ENCODE data around the gene YWHAH. TPM values are rescaled to one million over a fixed set of nuclear protein-coding genes. Genes with fewer than 3 reads are reported as not detected.

Gene YWHAH
- total RNA-seq, 1 donor from 2014 or later, result 250 TPM

DNA sequence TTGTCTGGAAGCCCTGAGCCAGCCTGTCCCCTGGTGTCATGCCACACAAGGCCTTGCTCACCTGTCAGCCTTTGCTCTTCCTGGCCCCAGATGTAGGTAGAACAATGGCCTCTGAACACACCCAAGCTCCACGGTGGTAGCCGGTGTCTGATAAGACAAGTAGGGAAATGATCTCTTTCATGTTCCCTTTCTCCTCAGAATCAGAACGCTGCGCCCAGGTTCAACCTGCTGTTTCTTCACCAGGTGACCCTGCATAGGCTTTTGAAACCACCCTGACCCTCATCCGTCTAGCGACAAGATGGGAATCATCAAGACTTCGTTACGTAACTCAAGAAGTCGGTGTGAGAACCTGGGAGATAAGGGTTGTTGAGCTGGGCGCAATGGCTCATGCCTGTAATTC is 28.7 kb upstream of the YWHAH start:
- Mint-ChIP-seq H3K27ac (ENCODE audit: unreplicated experiment) (no peak overlapping the region), H3K27me3 (ENCODE audit: unreplicated experiment) (peaks cover 3% of the 10 kb centered on the region), H3K9me3 (ENCODE audit: unreplicated experiment) (no peaks in the 10 kb centered on the region), H3K4me3 (ENCODE audit: unreplicated experiment) (no peak overlapping the region), H3K36me3 (ENCODE audit: unreplicated experiment) (no peaks in the 10 kb centered on the region), H3K4me1 (ENCODE audit: low read depth, unreplicated experiment) (no peaks in the 10 kb centered on the region)
- TF ChIP-seq, protein P1, sequence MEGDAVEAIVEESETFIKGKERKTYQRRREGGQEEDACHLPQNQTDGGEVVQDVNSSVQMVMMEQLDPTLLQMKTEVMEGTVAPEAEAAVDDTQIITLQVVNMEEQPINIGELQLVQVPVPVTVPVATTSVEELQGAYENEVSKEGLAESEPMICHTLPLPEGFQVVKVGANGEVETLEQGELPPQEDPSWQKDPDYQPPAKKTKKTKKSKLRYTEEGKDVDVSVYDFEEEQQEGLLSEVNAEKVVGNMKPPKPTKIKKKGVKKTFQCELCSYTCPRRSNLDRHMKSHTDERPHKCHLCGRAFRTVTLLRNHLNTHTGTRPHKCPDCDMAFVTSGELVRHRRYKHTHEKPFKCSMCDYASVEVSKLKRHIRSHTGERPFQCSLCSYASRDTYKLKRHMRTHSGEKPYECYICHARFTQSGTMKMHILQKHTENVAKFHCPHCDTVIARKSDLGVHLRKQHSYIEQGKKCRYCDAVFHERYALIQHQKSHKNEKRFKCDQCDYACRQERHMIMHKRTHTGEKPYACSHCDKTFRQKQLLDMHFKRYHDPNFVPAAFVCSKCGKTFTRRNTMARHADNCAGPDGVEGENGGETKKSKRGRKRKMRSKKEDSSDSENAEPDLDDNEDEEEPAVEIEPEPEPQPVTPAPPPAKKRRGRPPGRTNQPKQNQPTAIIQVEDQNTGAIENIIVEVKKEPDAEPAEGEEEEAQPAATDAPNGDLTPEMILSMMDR (IDR thresholded peaks at IDR 0.05; ENCODE audit: partially characterized antibody, unreplicated experiment), result no peak
- DNase-seq, result no peak

DNA sequence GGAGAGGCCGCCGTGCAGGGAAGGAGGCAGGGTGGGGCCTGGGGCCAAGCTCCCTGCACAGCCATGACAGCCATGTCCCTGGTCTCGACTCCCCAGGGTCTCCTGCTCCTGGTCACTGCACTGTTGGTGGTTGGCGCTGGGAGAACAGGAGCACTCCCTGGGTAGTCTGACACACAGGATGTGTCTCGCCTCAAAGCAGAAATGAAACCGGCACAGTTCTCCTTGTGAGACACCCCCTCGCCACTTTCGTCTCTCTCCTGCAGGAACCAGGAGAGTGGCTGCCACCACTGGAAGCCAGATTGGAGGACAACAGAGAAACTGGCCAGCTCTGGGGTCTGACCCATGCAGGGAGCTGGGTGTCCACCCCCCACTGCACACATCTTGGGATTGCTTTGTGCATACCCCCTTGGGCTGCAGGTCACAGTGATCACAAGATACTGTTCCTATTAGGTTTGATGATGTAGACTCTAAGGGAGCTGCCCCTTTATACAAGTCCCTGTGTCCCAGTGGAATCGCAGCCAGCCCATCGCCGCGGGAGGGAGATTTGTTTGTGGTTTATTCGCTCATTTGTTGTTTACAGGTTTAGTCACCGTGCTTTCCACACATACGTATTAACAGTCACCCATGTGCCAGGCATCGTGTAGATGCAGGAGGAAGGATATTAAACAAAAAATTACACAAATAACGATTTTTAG is 27.0 kb upstream of the YWHAH start:
- Mint-ChIP-seq H3K27me3 (ENCODE audit: unreplicated experiment) (peaks cover 3% of the 10 kb centered on the region), H3K4me3 (ENCODE audit: unreplicated experiment) (no peak overlapping the region), H3K36me3 (ENCODE audit: unreplicated experiment) (no peaks in the 10 kb centered on the region), H3K4me1 (ENCODE audit: low read depth, unreplicated experiment) (no peaks in the 10 kb centered on the region), H3K9me3 (ENCODE audit: unreplicated experiment) (no peaks in the 10 kb centered on the region), H3K27ac (ENCODE audit: unreplicated experiment) (no peak overlapping the region)
- DNase-seq, result no peak
- TF ChIP-seq, protein P1 (IDR thresholded peaks at IDR 0.05; ENCODE audit: partially characterized antibody, unreplicated experiment), result no peak

DNA sequence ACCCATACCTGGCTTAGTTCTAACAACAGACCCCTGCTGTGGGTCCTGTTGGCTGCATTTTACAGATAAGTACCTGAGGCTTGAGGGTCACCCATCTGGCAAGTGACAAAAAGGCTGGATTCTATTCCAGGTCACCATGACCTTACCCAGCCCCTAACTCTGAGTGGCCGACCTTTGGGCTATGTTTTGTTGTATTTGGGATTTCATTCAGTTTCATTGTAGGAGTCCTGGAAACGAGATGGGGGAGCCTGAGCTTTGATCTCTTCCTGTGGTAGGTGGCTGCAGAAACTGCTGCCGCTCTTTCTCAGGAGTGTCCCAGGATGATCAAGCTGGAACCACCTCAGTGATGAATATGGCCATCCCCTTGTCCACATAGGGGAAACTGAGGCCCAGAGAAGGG is 24.6 kb upstream of the YWHAH start:
- DNase-seq, result no peak
- Mint-ChIP-seq H3K27me3 (ENCODE audit: unreplicated experiment) (no peaks in the 10 kb centered on the region), H3K4me1 (ENCODE audit: low read depth, unreplicated experiment) (peaks cover 6% of the 10 kb centered on the region), H3K4me3 (ENCODE audit: unreplicated experiment) (no peak overlapping the region), H3K9me3 (ENCODE audit: unreplicated experiment) (no peaks in the 10 kb centered on the region), H3K36me3 (ENCODE audit: unreplicated experiment) (no peaks in the 10 kb centered on the region), H3K27ac (ENCODE audit: unreplicated experiment) (no peak overlapping the region)
- TF ChIP-seq, protein P1 (IDR thresholded peaks at IDR 0.05; ENCODE audit: partially characterized antibody, unreplicated experiment), result no peak

DNA sequence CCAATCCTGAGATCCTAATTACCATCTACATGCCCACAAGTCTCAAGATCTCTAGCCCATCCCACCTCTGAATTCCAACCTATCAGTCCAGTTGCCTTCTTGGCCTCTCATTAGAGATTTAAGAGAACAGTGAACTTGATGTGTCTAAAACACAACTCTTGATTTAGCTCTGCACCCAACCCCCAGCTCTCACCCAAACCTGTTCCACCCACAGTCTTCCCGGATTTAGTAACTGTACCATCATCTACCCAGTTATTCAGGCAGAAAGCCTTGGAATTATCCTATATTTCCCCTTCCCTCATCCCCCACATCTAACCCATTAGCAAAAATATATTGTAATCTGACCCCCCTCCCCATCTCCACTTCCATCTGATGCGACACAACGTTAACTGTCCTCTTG is 24.0 kb upstream of the YWHAH start:
- Mint-ChIP-seq H3K27ac (ENCODE audit: unreplicated experiment) (no peak overlapping the region), H3K4me3 (ENCODE audit: unreplicated experiment) (no peak overlapping the region), H3K4me1 (ENCODE audit: low read depth, unreplicated experiment) (peaks cover 6% of the 10 kb centered on the region), H3K9me3 (ENCODE audit: unreplicated experiment) (peaks cover 3% of the 10 kb centered on the region), H3K36me3 (ENCODE audit: unreplicated experiment) (no peaks in the 10 kb centered on the region), H3K27me3 (ENCODE audit: unreplicated experiment) (peaks cover 3% of the 10 kb centered on the region)
- no peak for DNase-seq
- TF ChIP-seq, protein P1 (IDR thresholded peaks at IDR 0.05; ENCODE audit: partially characterized antibody, unreplicated experiment), result no peak

DNA sequence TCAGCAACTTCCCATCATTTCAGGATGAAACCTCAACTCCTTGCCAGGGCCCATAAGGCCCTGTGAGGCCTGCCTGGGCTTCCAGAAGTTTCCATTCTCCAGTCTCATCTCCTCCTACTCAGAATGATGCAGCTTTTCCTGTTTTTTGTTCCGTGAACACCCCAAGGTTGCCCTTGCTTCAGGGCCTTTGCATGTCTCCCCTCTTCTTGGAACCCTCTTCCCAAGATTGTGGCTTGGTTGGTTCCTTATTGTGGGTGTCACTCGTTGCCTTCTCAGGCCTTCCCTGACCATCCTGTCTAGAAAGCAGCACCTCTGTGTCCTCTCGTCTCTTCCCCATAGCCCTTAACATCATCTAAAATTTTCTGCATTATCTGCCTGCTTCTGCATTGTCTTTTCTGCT is 23.2 kb upstream of the YWHAH start:
- no peak for DNase-seq
- Mint-ChIP-seq H3K27me3 (ENCODE audit: unreplicated experiment) (peaks cover 3% of the 10 kb centered on the region), H3K27ac (ENCODE audit: unreplicated experiment) (no peak overlapping the region), H3K4me3 (ENCODE audit: unreplicated experiment) (no peak overlapping the region), H3K36me3 (ENCODE audit: unreplicated experiment) (no peaks in the 10 kb centered on the region), H3K4me1 (ENCODE audit: low read depth, unreplicated experiment) (peaks cover 6% of the 10 kb centered on the region), H3K9me3 (ENCODE audit: unreplicated experiment) (peaks cover 3% of the 10 kb centered on the region)
- TF ChIP-seq, protein P1 (IDR thresholded peaks at IDR 0.05; ENCODE audit: partially characterized antibody, unreplicated experiment), result no peak
